SK-N-SH (cell line): ENCODE measurements around the gene KRT85. TPM values are rescaled to one million over a fixed set of nuclear protein-coding genes. Genes with fewer than 3 reads are reported as not detected.

ENCODE experiments used
- CTCF ChIA-PET: fragments of 300-600, 350-600 bp; formaldehyde crosslinking; extraction: SDS; loops from one replicate; lab custom pipeline; 2021; lab: Yijun Ruan, JAX
- POLR2A ChIA-PET: fragments of 350-600 bp; sonication (Branson Sonifier 250); formaldehyde crosslinking; extraction: SDS; loops from one replicate; lab custom pipeline; 2020; ENCODE audit warnings: antibody characterized with exemption, inconsistent platforms; lab: Yijun Ruan, JAX
- DNase-seq: peaks from one replicate; pipeline ENCODE4 v3.0.0; 2012
- H2AFZ ChIP-seq: fragments of 200-600 bp; sonication (generic); 2 replicates; pipeline ENCODE4 v1.8.1; 2016; ENCODE audit warnings: antibody characterized with exemption, mild to moderate bottlenecking, low read depth
- H3F3A ChIP-seq: fragments of 200-600 bp; sonication (generic); replicated peaks from 2 replicates; pipeline ENCODE3; 2016; ENCODE audit warnings: antibody characterized with exemption, mild to moderate bottlenecking; ENCODE audit not compliant: insufficient read depth
- H3K27ac ChIP-seq, 2 experiments: fragments of 200-500 bp in 1 of 2; fragments of 200-600 bp in 1 of 2; sonication (Bioruptor generic) in 1 of 2; sonication (generic), shearing (Covaris generic) in 1 of 2; 2 replicates each; pipeline versions ENCODE4 v1.5.1 to v1.6.1; 2014 to 2016; ENCODE audit warnings: low read depth in 2 of 2, inconsistent platforms in 1 of 2, low read length in 1 of 2, mild to moderate bottlenecking in 1 of 2, mixed read lengths in 1 of 2
- H3K27me3 ChIP-seq: fragments of 200-600 bp; sonication (generic), shearing (Covaris generic); 2 replicates; pipeline ENCODE4 v1.6.1; 2016; ENCODE audit warnings: mixed run types; ENCODE audit not compliant: insufficient read depth
- H3K36me3 ChIP-seq, 2 experiments: fragments of 200-500 bp in 1 of 2; fragments of 200-600 bp in 1 of 2; sonication (Bioruptor generic) in 1 of 2; sonication (generic) in 1 of 2; replicated peaks in 1 of 2; 2 replicates each; pipeline versions ENCODE3 to v1.5.1; 2014 to 2016; ENCODE audit warnings: low read length in 1 of 2, mild to moderate bottlenecking in 1 of 2; ENCODE audit not compliant: insufficient read depth in 2 of 2, control insufficient read depth in 1 of 2
- H3K4me1 ChIP-seq, 2 experiments: fragments of 200-500 bp in 1 of 2; fragments of 200-600 bp in 1 of 2; sonication (Bioruptor generic) in 1 of 2; sonication (generic), shearing (Covaris generic) in 1 of 2; 2 replicates each; pipeline versions ENCODE4 v1.5.1 to v1.6.1; 2014 to 2016; ENCODE audit warnings: low read depth in 1 of 2, low read length in 1 of 2, mixed run types in 1 of 2; ENCODE audit not compliant: insufficient read depth in 2 of 2, control insufficient read depth in 1 of 2
- H3K4me2 ChIP-seq: fragments of 200-600 bp; sonication (generic), shearing (Covaris generic); 2 replicates; pipeline ENCODE4 v1.6.1; 2017; ENCODE audit warnings: mixed run types
- H3K4me3 ChIP-seq, 2 experiments: fragments of 200-500 bp in 1 of 2; fragments of 200-600 bp in 1 of 2; sonication (Bioruptor generic) in 1 of 2; sonication (generic), shearing (Covaris generic) in 1 of 2; 2 replicates each; pipeline versions ENCODE4 v1.5.1 to v1.8.1; 2014 to 2016; ENCODE audit warnings: low read depth in 2 of 2, inconsistent platforms in 1 of 2, low read length in 1 of 2, mild to moderate bottlenecking in 1 of 2, mixed read lengths in 1 of 2, moderate library complexity in 1 of 2
- H3K79me2 ChIP-seq: fragments of 200-600 bp; sonication (generic); 2 replicates; pipeline ENCODE4 v1.8.1; 2017; ENCODE audit warnings: mild to moderate bottlenecking; ENCODE audit not compliant: insufficient read depth
- H3K9ac ChIP-seq: fragments of 200-600 bp; sonication (generic); 2 replicates; pipeline ENCODE4 v1.6.1; 2017; ENCODE audit warnings: mixed run types
- H3K9me2 ChIP-seq: fragments of 200-600 bp; sonication (generic); 2 replicates; pipeline ENCODE4 v1.6.1; 2017; ENCODE audit warnings: mixed run types
- H3K9me3 ChIP-seq: fragments of 200-600 bp; sonication (generic); 2 replicates; pipeline ENCODE4 v1.6.1; 2017; ENCODE audit warnings: mixed run types, mild to moderate bottlenecking, moderate library complexity
- H4K20me1 ChIP-seq: fragments of 200-600 bp; sonication (generic); 2 replicates; pipeline ENCODE4 v1.6.1; 2017; ENCODE audit warnings: mild to moderate bottlenecking, mixed run types; ENCODE audit not compliant: insufficient read depth
- CHD2 ChIP-seq: fragments of 150-350 bp; IDR thresholded peaks from 2 replicates; pipeline ENCODE4 v1.6.1; 2018; ENCODE audit warnings: low read length; ENCODE audit not compliant: partially characterized antibody
- EP300 ChIP-seq, 2 experiments: IDR thresholded peaks; 2 replicates each; pipeline versions ENCODE4 v1.4.0 to v1.6.1; 2012; ENCODE audit warnings: borderline replicate concordance in 1 of 2, low read depth in 1 of 2, low read length in 1 of 2
- FOSL2 ChIP-seq: IDR thresholded peaks from 2 replicates; pipeline ENCODE4 v1.4.0; 2012; ENCODE audit warnings: low read depth, mild to moderate bottlenecking, moderate library complexity, borderline replicate concordance
- GATA2 ChIP-seq: sonication (generic); formaldehyde crosslinking; IDR thresholded peaks from 2 replicates; pipeline ENCODE4 v1.5.0; 2020; ENCODE audit warnings: mild to moderate bottlenecking, missing genetic modification reagents
- MEF2A ChIP-seq: IDR thresholded peaks from 2 replicates; pipeline ENCODE4 v1.4.0; 2012; ENCODE audit warnings: low read depth, borderline replicate concordance
- NFIC ChIP-seq: IDR thresholded peaks from 2 replicates; pipeline ENCODE4 v1.4.0; 2012; ENCODE audit warnings: borderline replicate concordance
- RCOR1 ChIP-seq: fragments of 150-350 bp; IDR thresholded peaks from 2 replicates; pipeline ENCODE4 v1.6.1; 2017; ENCODE audit warnings: antibody characterized with exemption, low read length
- TEAD4 ChIP-seq: IDR thresholded peaks from 2 replicates; pipeline ENCODE4 v1.4.0; 2012; ENCODE audit warnings: mild to moderate bottlenecking, borderline replicate concordance; ENCODE audit not compliant: insufficient read depth
- WGBS: methylation state at CpG from one replicate; pipeline ENCODE4 v1.1.6; 2017; ENCODE audit warnings: low lambda C conversion rate; 5-methylcytosine and 5-hydroxymethylcytosine counted together
- polyA plus RNA-seq, 3 experiments: library from polyadenylated mRNA; depleted of rRNA; stranded (reverse); fragments of >200 nt; gene quantifications; 2 replicates each; pipeline ENCODE4 v1.2.3, GENCODE V29; 2012
- TF ChIP-seq, protein P1 (sequence below): IDR thresholded peaks from 2 replicates; pipeline ENCODE4 v1.6.1; 2012; ENCODE audit warnings: mild to moderate bottlenecking, low read depth, low read length, moderate library complexity
- TF ChIP-seq, protein P2 (sequence below): fragments of 200-600 bp; sonication (generic); IDR thresholded peaks from 2 replicates; pipeline ENCODE4 v1.6.1; 2017; ENCODE audit warnings: antibody characterized with exemption, mild to moderate bottlenecking, moderate library complexity
- TF ChIP-seq, protein P3 (sequence below): IDR thresholded peaks from 2 replicates; pipeline ENCODE4 v1.4.0; 2012; ENCODE audit warnings: low read depth, borderline replicate concordance

The KRT85 gene
- polyA plus RNA-seq, 1 of the 3 experiments (the other 2 are of a cell fraction), result not detected

DNA sequence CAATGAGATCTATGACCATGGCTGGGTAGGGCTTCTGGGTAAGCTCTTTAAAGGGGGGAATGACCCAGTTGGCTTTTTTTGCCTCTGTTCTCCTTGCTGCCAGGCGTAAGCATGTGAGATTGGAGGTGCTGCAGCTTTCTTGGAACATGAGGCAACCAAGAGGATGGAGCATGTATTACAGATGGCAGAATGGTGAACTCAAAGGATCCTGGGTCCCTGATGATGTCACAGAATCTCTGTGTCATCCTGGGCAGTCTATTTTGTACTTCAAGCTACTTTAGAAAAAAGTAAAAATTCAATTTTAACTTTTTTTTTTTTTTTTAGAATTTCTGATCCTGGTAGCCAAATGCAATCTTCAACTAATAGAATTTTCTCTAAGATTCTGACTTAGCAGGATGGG is 30.9 kb upstream of the KRT85 start:
- Histone ChIP-seq H3F3A (no peaks in the 10 kb centered on the region), H4K20me1 (no peaks in the 10 kb centered on the region), H3K36me3 (no peaks in the 10 kb centered on the region), H3K4me2 (no peak overlapping the region), H3K27ac (no peak overlapping the region), H3K79me2 (no peaks in the 10 kb centered on the region), H3K27me3 (peaks cover 42% of the 10 kb centered on the region; the same call in 1 of the 2 replicates), H3K9me2 (no peaks in the 10 kb centered on the region), H3K4me1 (no peaks in the 10 kb centered on the region), H2AFZ (no peak overlapping the region), H3K4me3 (no peak overlapping the region), H3K9ac (no peak overlapping the region)
- DNase-seq, result no peak
- POLR2A ChIA-PET, result no interaction called here
- WGBS, result 22% methylated on average over 1 of the region's 1 CpG
- no peak for TF ChIP-seq CHD2
- no peak for TF ChIP-seq TEAD4
- TF ChIP-seq FOSL2, result no peak
- TF ChIP-seq, protein P1, sequence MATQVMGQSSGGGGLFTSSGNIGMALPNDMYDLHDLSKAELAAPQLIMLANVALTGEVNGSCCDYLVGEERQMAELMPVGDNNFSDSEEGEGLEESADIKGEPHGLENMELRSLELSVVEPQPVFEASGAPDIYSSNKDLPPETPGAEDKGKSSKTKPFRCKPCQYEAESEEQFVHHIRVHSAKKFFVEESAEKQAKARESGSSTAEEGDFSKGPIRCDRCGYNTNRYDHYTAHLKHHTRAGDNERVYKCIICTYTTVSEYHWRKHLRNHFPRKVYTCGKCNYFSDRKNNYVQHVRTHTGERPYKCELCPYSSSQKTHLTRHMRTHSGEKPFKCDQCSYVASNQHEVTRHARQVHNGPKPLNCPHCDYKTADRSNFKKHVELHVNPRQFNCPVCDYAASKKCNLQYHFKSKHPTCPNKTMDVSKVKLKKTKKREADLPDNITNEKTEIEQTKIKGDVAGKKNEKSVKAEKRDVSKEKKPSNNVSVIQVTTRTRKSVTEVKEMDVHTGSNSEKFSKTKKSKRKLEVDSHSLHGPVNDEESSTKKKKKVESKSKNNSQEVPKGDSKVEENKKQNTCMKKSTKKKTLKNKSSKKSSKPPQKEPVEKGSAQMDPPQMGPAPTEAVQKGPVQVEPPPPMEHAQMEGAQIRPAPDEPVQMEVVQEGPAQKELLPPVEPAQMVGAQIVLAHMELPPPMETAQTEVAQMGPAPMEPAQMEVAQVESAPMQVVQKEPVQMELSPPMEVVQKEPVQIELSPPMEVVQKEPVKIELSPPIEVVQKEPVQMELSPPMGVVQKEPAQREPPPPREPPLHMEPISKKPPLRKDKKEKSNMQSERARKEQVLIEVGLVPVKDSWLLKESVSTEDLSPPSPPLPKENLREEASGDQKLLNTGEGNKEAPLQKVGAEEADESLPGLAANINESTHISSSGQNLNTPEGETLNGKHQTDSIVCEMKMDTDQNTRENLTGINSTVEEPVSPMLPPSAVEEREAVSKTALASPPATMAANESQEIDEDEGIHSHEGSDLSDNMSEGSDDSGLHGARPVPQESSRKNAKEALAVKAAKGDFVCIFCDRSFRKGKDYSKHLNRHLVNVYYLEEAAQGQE, result no peak
- TF ChIP-seq, protein P2, sequence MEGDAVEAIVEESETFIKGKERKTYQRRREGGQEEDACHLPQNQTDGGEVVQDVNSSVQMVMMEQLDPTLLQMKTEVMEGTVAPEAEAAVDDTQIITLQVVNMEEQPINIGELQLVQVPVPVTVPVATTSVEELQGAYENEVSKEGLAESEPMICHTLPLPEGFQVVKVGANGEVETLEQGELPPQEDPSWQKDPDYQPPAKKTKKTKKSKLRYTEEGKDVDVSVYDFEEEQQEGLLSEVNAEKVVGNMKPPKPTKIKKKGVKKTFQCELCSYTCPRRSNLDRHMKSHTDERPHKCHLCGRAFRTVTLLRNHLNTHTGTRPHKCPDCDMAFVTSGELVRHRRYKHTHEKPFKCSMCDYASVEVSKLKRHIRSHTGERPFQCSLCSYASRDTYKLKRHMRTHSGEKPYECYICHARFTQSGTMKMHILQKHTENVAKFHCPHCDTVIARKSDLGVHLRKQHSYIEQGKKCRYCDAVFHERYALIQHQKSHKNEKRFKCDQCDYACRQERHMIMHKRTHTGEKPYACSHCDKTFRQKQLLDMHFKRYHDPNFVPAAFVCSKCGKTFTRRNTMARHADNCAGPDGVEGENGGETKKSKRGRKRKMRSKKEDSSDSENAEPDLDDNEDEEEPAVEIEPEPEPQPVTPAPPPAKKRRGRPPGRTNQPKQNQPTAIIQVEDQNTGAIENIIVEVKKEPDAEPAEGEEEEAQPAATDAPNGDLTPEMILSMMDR, result no peak
- TF ChIP-seq GATA2 (CRISPR knock-in tag), result no peak
- no peak for TF ChIP-seq RCOR1
- no peak for TF ChIP-seq EP300 (IDR thresholded peaks at IDR 0.05; ENCODE audit: borderline replicate concordance in 1 of 2, low read depth in 1 of 2, low read length in 1 of 2)
- no peak for TF ChIP-seq MEF2A
- TF ChIP-seq NFIC, result no peak
- TF ChIP-seq, protein P3, sequence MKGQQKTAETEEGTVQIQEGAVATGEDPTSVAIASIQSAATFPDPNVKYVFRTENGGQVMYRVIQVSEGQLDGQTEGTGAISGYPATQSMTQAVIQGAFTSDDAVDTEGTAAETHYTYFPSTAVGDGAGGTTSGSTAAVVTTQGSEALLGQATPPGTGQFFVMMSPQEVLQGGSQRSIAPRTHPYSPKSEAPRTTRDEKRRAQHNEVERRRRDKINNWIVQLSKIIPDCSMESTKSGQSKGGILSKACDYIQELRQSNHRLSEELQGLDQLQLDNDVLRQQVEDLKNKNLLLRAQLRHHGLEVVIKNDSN, result no peak
- TF ChIP-seq, all 33 proteins: peak for 0
- H3K9me3 ChIP-seq, result no peaks in the 10 kb centered on the region
- CTCF ChIA-PET, result interaction anchor here (0.8 to 1.4 kb wide), 4 partner anchors 10 to 486 kb away, joined by 3 to 4 read pairs (median 3); no protein-coding TSS in a partner anchor
